Neural progenitor cell (in vitro differentiated cells): ENCODE data around the gene CTNNA3.

Source experiments
- CTCF ChIP-seq: fragments of 200-600 bp; sonication (generic); IDR thresholded peaks from 2 replicates; pipeline ENCODE4 v1.5.1; 2017; ENCODE audit warnings: antibody characterized with exemption, mild to moderate bottlenecking
- EZH2 ChIP-seq: fragments of 200-600 bp; sonication (generic); IDR thresholded peaks from 2 replicates; pipeline ENCODE4 v1.6.1; 2017; ENCODE audit warnings: antibody characterized with exemption, mild to moderate bottlenecking, moderate library complexity

GRCh38 chr10:67735430-67735829 lies 39.4 kb upstream of the CTNNA3 start:
- TF ChIP-seq CTCF, result no peak
- TF ChIP-seq EZH2, result no peak
